HG02642 (cell line): ENCODE measurements around the gene PAK4.

Experiments
- ATAC-seq: cut with Tn5 transposase; IDR thresholded peaks from one replicate; pipeline ENCODE4 v1.9.1; 2021; ENCODE audit warnings: mild to moderate bottlenecking; ENCODE audit not compliant: unreplicated experiment, poor library complexity

The PAK4 gene

DNA sequence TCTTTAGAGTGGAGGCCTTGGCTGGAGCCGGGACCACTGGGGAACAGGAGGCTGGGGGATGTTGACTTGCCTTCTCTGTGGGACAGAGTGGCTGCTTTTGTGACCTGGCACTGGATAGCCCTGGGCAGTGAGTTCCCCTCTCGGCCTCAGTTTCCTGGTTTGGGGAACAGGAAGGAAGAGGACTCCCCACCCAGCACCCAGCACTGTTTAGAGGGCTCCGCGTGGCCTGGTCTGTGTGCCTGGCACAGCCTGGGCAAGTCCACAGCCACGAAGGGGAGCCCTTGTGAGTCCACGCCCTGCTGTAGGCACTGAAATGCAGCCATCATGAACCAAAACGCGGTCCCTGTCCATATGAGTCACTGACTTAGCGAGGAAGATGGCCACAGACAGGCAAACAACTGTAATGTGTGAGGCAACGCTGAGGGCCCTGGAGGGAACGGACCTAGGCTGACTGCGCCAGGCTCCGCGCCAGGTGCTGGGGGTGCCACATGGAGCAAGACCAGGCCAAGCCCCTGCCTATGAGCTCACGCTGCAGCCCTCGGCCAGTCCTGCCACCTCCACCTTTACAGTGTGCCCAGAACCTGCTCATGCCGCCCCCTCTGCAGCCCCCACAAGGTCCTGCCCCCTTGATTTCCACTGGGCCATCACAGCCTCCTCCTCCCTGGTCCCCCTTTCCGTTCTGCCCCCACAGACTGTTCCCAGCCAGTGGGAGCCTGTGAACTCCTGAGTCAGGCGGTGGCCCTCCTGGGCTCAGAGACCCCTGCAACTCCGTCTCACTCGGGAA lies 35.5 kb downstream of the PAK4 start:
- no peak for ATAC-seq

DNA sequence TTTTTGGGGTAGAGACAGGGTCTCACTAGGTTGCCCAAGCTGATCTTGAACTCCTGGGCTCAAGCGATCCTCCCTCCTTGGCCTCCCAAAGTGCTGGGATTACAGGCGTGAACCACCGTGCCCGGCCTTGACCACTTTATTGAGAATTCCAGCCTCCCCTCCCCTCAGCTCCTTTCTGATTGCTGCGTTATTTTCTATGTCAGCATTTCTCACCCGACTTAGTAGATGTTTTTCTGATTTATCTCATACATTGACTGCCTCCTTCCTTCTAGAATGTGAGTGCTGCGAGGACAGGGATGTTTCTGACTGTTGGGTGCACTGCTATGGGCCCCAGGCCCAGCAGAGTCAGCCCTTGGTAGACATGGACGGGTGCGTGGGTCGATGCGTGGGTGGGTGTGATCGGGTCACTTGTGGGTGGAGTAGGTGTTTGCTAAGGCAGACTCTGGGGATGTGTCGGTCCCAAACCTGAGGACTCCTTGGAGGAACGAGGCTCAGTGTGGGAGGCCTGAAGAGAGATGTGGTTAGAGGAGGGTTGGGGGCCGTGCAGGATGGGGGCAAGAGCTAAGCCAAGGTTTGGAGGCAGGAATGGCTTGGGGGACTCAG lies 37.0 kb downstream of the PAK4 start:
- ATAC-seq, result no peak

GRCh38 chr19:39163621-39164020 lies 38.0 kb downstream of the PAK4 start:
- ATAC-seq, result no peak

GRCh38 chr19:39164289-39164688 lies 38.7 kb downstream of the PAK4 start:
- ATAC-seq, result no peak

DNA sequence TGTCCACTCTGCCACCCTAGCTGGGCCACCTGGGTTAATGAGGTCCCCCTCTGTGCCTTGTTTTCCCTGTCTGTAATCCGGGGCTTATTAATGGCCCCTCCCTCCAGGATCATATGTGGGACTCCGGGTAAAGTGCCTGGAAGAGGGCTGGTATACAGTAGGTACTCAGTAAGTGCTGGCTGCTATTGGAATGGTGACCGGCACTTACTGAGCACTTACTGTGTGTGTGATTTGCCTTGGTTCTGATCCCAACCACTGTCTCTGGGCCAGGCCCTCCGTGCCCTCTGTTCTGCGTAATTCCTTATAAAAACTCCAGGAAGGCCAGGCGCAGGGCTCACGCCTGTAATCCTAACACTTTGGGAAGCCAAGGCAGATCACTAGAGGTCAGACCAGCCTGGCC lies 40.3 kb downstream of the PAK4 start:
- no peak for ATAC-seq

DNA sequence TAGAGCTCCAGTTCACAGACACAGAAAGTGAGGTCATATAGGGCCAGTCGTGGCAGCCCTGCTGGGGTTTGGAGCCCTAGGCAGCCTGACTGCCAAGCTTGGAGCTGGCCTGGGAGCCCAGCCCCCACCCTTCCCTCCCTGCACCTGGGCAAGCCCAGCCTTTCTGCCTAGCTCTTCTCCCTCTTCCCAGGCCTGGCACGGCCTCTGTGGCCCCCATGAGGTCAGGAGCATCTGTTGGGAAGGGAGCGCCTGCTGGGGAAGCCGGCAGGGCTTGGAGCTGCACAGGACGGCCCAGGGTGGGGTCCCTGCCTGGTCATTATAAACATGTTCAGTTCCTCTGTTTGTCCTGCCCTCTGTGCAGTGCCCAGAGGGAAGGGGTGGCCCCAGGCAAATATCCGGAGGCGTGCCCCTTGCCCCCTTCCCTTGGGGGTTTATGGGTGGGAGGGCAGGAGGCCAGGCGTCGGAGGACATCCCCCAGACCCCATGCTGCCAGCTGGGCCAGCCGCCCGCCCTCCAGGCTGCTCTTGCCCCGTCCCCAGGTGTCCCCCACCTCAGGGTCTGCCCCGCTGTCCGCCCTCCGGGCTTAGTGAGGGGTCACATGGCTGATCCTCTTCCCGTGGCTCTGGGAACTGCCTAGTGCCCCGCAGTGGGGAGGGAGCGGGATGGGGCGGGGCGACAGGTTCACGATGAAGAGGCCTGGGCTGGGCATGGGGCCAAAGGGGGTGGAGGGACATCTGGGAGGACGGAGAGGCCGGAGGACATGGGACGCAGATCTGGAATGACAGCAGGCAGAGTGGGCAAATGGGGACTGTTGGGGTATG lies 41.2 kb downstream of the PAK4 start:
- ATAC-seq, result no peak

- ATAC-seq, result no peak
Measured at GRCh38 chr19:39167461-39168257, 42.1 kb downstream of the PAK4 start.

- ATAC-seq, result no peak
Measured at GRCh38 chr19:39168258-39169142, 42.9 kb downstream of the PAK4 start.

GRCh38 chr19:39169143-39169810 lies 43.7 kb downstream of the PAK4 start:
- no peak for ATAC-seq

GRCh38 chr19:39170386-39171231 lies 45.0 kb downstream of the PAK4 start:
- no peak for ATAC-seq

GRCh38 chr19:39171479-39172465 lies 46.2 kb downstream of the PAK4 start:
- ATAC-seq, result no peak

DNA sequence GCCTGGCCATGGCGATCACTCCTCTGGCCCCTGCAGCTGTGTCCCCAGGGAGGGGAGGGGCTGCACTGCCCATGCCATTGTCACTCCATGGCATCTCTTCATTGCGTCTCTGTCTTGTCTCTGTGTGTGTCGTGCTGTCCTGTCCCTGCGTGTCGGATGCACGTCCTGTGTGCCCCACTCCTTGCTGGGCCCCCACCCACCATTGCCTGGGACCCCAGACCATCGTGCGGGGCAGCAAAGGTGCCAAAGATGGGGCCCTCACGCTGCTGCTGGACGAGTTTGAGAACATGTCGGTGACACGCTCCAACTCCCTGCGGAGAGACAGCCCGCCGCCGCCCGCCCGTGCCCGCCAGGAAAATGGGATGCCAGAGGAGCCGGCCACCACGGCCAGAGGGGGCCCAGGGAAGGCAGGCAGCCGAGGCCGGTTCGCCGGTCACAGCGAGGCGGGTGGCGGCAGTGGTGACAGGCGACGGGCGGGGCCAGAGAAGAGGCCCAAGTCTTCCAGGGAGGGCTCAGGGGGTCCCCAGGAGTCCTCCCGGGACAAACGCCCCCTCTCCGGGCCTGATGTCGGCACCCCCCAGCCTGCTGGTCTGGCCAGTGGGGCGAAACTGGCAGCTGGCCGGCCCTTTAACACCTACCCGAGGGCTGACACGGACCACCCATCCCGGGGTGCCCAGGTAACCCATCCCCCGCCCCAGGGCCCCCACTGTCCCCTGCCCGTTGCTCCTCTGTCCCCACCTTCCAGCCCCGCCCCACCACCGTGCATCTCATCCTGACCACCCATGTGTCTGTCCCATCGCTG lies 47.3 kb downstream of the PAK4 start:
- no peak for ATAC-seq

GRCh38 chr19:39173502-39173991 lies 48.0 kb downstream of the PAK4 start:
- no peak for ATAC-seq

DNA sequence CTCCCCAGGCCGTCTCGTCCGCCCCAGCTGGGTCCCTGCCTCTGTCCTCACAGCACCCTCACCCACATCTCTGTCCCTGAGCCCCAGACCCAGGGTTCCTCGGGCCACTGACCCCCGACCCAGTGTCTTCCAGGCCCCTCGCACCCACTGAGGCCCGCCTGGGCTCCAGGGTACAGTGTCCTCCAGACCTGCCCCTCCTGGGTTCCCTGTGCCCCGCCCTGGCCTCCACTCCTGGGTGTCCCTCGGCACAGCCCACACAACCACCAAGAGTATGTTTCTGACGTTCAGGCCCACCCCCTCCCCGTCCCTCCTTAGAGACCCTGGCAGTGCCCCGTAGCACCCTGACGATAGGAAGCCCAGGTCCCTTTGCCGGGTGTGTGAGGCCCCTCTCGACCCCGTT lies 48.6 kb downstream of the PAK4 start:
- ATAC-seq, result no peak

DNA sequence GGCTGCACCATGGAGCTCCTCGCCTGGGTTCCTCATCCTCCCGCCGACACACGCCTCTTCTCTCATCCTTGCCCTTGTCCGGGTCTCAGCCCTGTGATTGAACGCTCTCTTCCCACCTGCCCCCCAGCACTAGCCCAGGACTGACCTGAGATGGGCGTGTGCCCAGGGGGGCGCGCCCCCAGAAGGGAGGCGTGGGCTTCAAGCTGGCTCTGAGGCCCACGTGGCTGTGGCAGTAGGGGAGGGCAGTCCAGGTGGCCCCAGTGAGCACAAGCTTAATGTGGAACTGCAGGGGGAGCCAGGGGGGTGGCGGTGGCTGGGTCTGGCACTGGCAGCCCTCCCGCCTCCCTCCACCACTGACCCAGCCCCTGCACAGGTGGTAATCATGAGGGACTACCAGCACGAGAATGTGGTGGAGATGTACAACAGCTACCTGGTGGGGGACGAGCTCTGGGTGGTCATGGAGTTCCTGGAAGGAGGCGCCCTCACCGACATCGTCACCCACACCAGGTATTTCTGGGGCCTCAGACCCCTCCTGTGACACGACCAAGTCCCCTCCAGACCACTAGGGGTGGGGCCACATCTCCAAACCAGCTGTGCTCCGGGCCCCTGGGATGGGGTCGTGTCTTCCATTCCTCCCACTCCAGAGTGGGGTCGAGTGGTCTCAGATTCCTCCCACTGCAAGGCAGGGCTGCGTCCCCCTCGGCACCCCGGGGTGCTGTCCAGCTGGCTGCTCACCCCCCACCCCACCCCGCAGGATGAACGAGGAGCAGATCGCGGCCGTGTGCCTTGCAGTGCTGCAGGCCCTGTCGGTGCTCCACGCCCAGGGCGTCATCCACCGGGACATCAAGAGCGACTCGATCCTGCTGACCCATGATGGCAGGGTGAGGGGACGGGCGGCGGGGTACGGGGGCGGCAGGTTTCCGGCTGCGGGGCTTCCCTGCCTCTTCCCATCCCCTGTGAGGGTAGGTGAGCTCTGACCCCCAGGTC lies 49.3 kb downstream of the PAK4 start:
- ATAC-seq, result no peak
